Spleen (tissue), 7 donors: ENCODE data around the gene TRAPPC2.

Experiments used
- POLR2A ChIP-seq, 3 donors: fragments of 450-650 bp; IDR thresholded peaks; one replicate each; pipeline ENCODE4 v1.5.1; 2017; ENCODE audit warnings: antibody characterized with exemption in 3 of 3, mild to moderate bottlenecking in 1 of 3
- POLR2AphosphoS5 ChIP-seq, 3 donors: sonication (generic); formaldehyde crosslinking; IDR thresholded peaks; one replicate each; pipeline ENCODE4 v1.5.1; 2017; ENCODE audit warnings: antibody characterized with exemption in 3 of 3
- TF ChIP-seq, protein P1 (sequence below), 11 experiments: fragments of 200-600 bp in 7 of 11; fragments of 450-650 bp in 4 of 11; sonication (generic) in 4 of 11; IDR thresholded peaks in 8 of 11; conservative IDR thresholded peaks in 3 of 11; 1 replicate in 7 of 11; 2 replicates in 4 of 11; pipeline versions ENCODE4 v1.4.0 to v1.8.0; 2016 to 2021; ENCODE audit warnings: antibody characterized with exemption in 11 of 11, inconsistent platforms in 4 of 11, mild to moderate bottlenecking in 1 of 11
- donor health status: DM: no; HTN: no; CAD: no; lungs with moderate emphysema.
- donor health status: DM: no; HTN: no; CAD: no.
- donor health status: DM: no; HTN: no; CAD: no.

DNA sequence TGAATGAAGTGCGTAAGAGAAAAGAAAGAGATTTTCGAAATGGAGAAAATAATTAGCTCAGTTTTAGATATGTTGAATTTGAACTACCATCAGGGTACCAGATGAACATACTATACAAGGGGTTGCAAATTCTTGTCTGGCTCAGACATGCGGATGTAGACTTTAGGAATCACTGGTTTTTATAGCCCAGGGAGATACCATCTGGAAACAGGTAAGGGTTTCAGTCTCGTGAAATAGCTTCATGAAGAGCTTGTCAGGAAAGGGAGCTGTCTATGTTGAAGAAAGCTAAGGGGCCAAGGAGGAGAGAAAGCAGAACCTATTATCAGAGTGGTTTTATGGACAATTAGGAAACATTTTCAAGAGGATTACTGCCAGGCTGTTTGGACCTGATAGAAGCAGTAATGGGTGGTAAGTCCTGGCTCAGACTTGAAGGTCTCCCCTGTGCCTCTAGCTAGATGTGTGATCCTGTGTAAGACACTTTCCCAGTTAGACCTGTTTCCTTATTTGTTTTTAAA, 38.8 kb downstream of the TRAPPC2 start:
- TF ChIP-seq POLR2A (IDR thresholded peaks at IDR 0.05) = no peak
- no peak for TF ChIP-seq POLR2AphosphoS5 (IDR thresholded peaks at IDR 0.05)
- TF ChIP-seq, protein P1, sequence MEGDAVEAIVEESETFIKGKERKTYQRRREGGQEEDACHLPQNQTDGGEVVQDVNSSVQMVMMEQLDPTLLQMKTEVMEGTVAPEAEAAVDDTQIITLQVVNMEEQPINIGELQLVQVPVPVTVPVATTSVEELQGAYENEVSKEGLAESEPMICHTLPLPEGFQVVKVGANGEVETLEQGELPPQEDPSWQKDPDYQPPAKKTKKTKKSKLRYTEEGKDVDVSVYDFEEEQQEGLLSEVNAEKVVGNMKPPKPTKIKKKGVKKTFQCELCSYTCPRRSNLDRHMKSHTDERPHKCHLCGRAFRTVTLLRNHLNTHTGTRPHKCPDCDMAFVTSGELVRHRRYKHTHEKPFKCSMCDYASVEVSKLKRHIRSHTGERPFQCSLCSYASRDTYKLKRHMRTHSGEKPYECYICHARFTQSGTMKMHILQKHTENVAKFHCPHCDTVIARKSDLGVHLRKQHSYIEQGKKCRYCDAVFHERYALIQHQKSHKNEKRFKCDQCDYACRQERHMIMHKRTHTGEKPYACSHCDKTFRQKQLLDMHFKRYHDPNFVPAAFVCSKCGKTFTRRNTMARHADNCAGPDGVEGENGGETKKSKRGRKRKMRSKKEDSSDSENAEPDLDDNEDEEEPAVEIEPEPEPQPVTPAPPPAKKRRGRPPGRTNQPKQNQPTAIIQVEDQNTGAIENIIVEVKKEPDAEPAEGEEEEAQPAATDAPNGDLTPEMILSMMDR (IDR thresholded peaks at IDR 0.05 in 8 of 11, conservative IDR thresholded peaks at IDR 0.05 in 3 of 11) = no peak
